Adrenal gland (tissue), 5 donors: ENCODE measurements around the gene PM20D1.

Experiments
- CTCF ChIP-seq, 6 experiments: fragments of 450-650 bp in 4 of 6; fragments of 200-600 bp in 2 of 6; sonication (generic) in 1 of 6; IDR thresholded peaks; 1 replicate in 5 of 6; 2 replicates in 1 of 6; pipeline versions ENCODE4 v1.5.1 to v1.8.0; 2016 to 2021; ENCODE audit warnings: antibody characterized with exemption in 6 of 6, mild to moderate bottlenecking in 2 of 6, moderate library complexity in 1 of 6
- POLR2A ChIP-seq, 2 donors: fragments of 450-650 bp; IDR thresholded peaks; one replicate each; pipeline ENCODE4 v1.6.1; 2017; ENCODE audit warnings: antibody characterized with exemption in 2 of 2, mild to moderate bottlenecking in 2 of 2, moderate library complexity in 1 of 2
- donor health status: DM: no; HTN: no; CAD: no.

- TF ChIP-seq POLR2A (IDR thresholded peaks at IDR 0.05) (no peak), CTCF (IDR thresholded peaks at IDR 0.05) (no peak)
Measured at GRCh38 chr1:205842229-205842628, 7.7 kb downstream of the PM20D1 start.
